ENCODE measurements around the gene CAPN12. TPM values are rescaled to one million over a fixed set of nuclear protein-coding genes. Genes with fewer than 3 reads are reported as not detected.

CAPN12 gene
- total RNA-seq, 4 donors from 2014 or later: 5.8 to 56.8 (median 6.4) TPM

- H3K4me1 ChIP-seq: peaks cover 3 to 46% (median 18%) of the 10 kb centered on the region in 4 donors
- H3K27me3 ChIP-seq: no peaks in the 10 kb centered on the region
- peak; percentile 63 to 83 (median 80) for DNase-seq
- TF ChIP-seq CTCF (IDR thresholded peaks at IDR 0.05): no peak
- TF ChIP-seq POLR2A (IDR thresholded peaks at IDR 0.05): no peak
- peaks cover 0 to 4% (median 0%) of the 10 kb centered on the region in 3 donors for H3K36me3 ChIP-seq
- H3K9me3 ChIP-seq: no peaks in the 10 kb centered on the region
- peak overlapping the region; percentile 32 to 91 (median 71) for H3K27ac ChIP-seq
- peak overlapping the region; percentile 36 to 63 (median 53) for H3K4me3 ChIP-seq
Measured at GRCh38 chr19:38736036-38736412, 8.2 kb downstream of the CAPN12 start.

GRCh38 chr19:38735257-38735686, 9.0 kb downstream of the CAPN12 start:
- Histone ChIP-seq H3K9me3 (no peaks in the 10 kb centered on the region), H3K4me3 (peak overlapping the region; percentile 18 to 54 (median 36)), H3K27me3 (no peaks in the 10 kb centered on the region), H3K27ac (peak overlapping the region; percentile 71 to 87 (median 78)), H3K4me1 (peaks cover 3 to 53% (median 18%) of the 10 kb centered on the region in 4 donors), H3K36me3 (peaks cover 0 to 12% (median 0%) of the 10 kb centered on the region in 3 donors)
- peak in 1 of 2 donors; percentile 36 for TF ChIP-seq POLR2A (IDR thresholded peaks at IDR 0.05)
- no peak for TF ChIP-seq CTCF (IDR thresholded peaks at IDR 0.05)
- DNase-seq: peak in 2 of 3 donors; percentile 51 to 78

- H3K36me3 ChIP-seq: peaks cover 0 to 18% (median 0%) of the 10 kb centered on the region in 3 donors
- no peaks in the 10 kb centered on the region for H3K27me3 ChIP-seq
- H3K9me3 ChIP-seq: no peaks in the 10 kb centered on the region
- DNase-seq: peak; percentile 66 to 81 (median 71)
- TF ChIP-seq CTCF (IDR thresholded peaks at IDR 0.05) (no peak), POLR2A (IDR thresholded peaks at IDR 0.05) (no peak)
- H3K4me1 ChIP-seq: peaks cover 3 to 58% (median 18%) of the 10 kb centered on the region in 4 donors
- peak overlapping the region; percentile 18 to 54 (median 36) for H3K4me3 ChIP-seq
- peak overlapping the region; percentile 71 to 87 (median 78) for H3K27ac ChIP-seq
Measured at GRCh38 chr19:38734426-38735256, 9.6 kb downstream of the CAPN12 start.

GRCh38 chr19:38734176-38734425, 10.2 kb downstream of the CAPN12 start:
- H3K27ac ChIP-seq: peak overlapping the region; percentile 71 to 87 (median 78)
- peak in 1 of 3 donors; percentile 55 for DNase-seq
- peaks cover 3 to 63% (median 18%) of the 10 kb centered on the region in 4 donors for H3K4me1 ChIP-seq
- H3K4me3 ChIP-seq: peak overlapping the region; percentile 18 to 54 (median 36)
- no peaks in the 10 kb centered on the region for H3K27me3 ChIP-seq
- no peaks in the 10 kb centered on the region for H3K9me3 ChIP-seq
- H3K36me3 ChIP-seq: peaks cover 0 to 24% (median 0%) of the 10 kb centered on the region in 3 donors
- no peak for TF ChIP-seq CTCF (IDR thresholded peaks at IDR 0.05)

- H3K4me3 ChIP-seq: peak overlapping the region in 2 of 4 donors; percentile 29 to 43
- peak overlapping the region; percentile 71 to 87 (median 78) for H3K27ac ChIP-seq
- peak in 2 of 3 donors; percentile 59 to 66 for DNase-seq
- H3K27me3 ChIP-seq: no peaks in the 10 kb centered on the region
- H3K9me3 ChIP-seq: no peaks in the 10 kb centered on the region
- TF ChIP-seq POLR2A (IDR thresholded peaks at IDR 0.05) (no peak), CTCF (IDR thresholded peaks at IDR 0.05) (no peak)
- peaks cover 3 to 68% (median 18%) of the 10 kb centered on the region in 4 donors for H3K4me1 ChIP-seq
- H3K36me3 ChIP-seq: peaks cover 0 to 28% (median 0%) of the 10 kb centered on the region in 3 donors
Measured at GRCh38 chr19:38733493-38734175, 10.6 kb downstream of the CAPN12 start.
